Measurements from ENCODE around the gene LRBA. TPM values are rescaled to one million over a fixed set of nuclear protein-coding genes. Genes with fewer than 3 reads are reported as not detected.
"Not testable (repeated sequence)": the region's sequence is repeated elsewhere in the genome, so short reads cannot be mapped to it uniquely, and the experiment has no call there.

The LRBA gene
- total RNA-seq, 1 donor from 2014 or later = 26.4 TPM

- no peak overlapping the region for H3K4me3 Mint-ChIP-seq (ENCODE audit: unreplicated experiment)
- H3K27ac Mint-ChIP-seq (ENCODE audit: unreplicated experiment) = no peak overlapping the region
Measured at GRCh38 chr4:150510176-150510865, 504.8 kb downstream of the LRBA start.

GRCh38 chr4:150507656-150508055, 507.4 kb downstream of the LRBA start:
- not testable (repeated sequence) for H3K9me3 Mint-ChIP-seq (ENCODE audit: unreplicated experiment); H3K4me3 Mint-ChIP-seq (ENCODE audit: unreplicated experiment); DNase-seq; H3K36me3 Mint-ChIP-seq (ENCODE audit: unreplicated experiment); H3K27ac Mint-ChIP-seq (ENCODE audit: unreplicated experiment); H3K4me1 Mint-ChIP-seq (ENCODE audit: low read depth, unreplicated experiment); H3K27me3 Mint-ChIP-seq (ENCODE audit: unreplicated experiment)

More at GRCh38 chr4:150510176-150510865, 504.8 kb downstream of the LRBA start:
- Mint-ChIP-seq H3K4me1 (ENCODE audit: low read depth, unreplicated experiment) (no peaks in the 10 kb centered on the region), H3K27me3 (ENCODE audit: unreplicated experiment) (no peaks in the 10 kb centered on the region), H3K36me3 (ENCODE audit: unreplicated experiment) (no peaks in the 10 kb centered on the region), H3K9me3 (ENCODE audit: unreplicated experiment) (no peaks in the 10 kb centered on the region)
- DNase-seq = no peak
- no peak for TF ChIP-seq CTCF (IDR thresholded peaks at IDR 0.05; ENCODE audit: partially characterized antibody, unreplicated experiment)

- H3K4me3 Mint-ChIP-seq (ENCODE audit: unreplicated experiment) = no peak overlapping the region
- peaks cover 5% of the 10 kb centered on the region for H3K36me3 Mint-ChIP-seq (ENCODE audit: unreplicated experiment)
- H3K9me3 Mint-ChIP-seq (ENCODE audit: unreplicated experiment) = peaks cover 5% of the 10 kb centered on the region
- peaks cover 3% of the 10 kb centered on the region for H3K27me3 Mint-ChIP-seq (ENCODE audit: unreplicated experiment)
- DNase-seq = no peak
- no peak overlapping the region for H3K27ac Mint-ChIP-seq (ENCODE audit: unreplicated experiment)
- peaks cover 2% of the 10 kb centered on the region for H3K4me1 Mint-ChIP-seq (ENCODE audit: low read depth, unreplicated experiment)
- TF ChIP-seq CTCF (IDR thresholded peaks at IDR 0.05; ENCODE audit: partially characterized antibody, unreplicated experiment) = no peak
Measured at GRCh38 chr4:150501983-150502382, 513.1 kb downstream of the LRBA start.

- no peak for TF ChIP-seq CTCF (IDR thresholded peaks at IDR 0.05; ENCODE audit: partially characterized antibody, unreplicated experiment)
- Mint-ChIP-seq H3K4me3 (ENCODE audit: unreplicated experiment) (no peak overlapping the region), H3K9me3 (ENCODE audit: unreplicated experiment) (peaks cover 5% of the 10 kb centered on the region), H3K36me3 (ENCODE audit: unreplicated experiment) (peaks cover 5% of the 10 kb centered on the region), H3K27me3 (ENCODE audit: unreplicated experiment) (peaks cover 3% of the 10 kb centered on the region), H3K4me1 (ENCODE audit: low read depth, unreplicated experiment) (peaks cover 2% of the 10 kb centered on the region), H3K27ac (ENCODE audit: unreplicated experiment) (no peak overlapping the region)
- DNase-seq = no peak
Measured at GRCh38 chr4:150501009-150501727, 513.9 kb downstream of the LRBA start.

GRCh38 chr4:150497612-150498011, 517.5 kb downstream of the LRBA start:
- Mint-ChIP-seq H3K36me3 (ENCODE audit: unreplicated experiment) (peaks cover 5% of the 10 kb centered on the region), H3K4me3 (ENCODE audit: unreplicated experiment) (no peak overlapping the region), H3K9me3 (ENCODE audit: unreplicated experiment) (peaks cover 5% of the 10 kb centered on the region), H3K27ac (ENCODE audit: unreplicated experiment) (no peak overlapping the region), H3K27me3 (ENCODE audit: unreplicated experiment) (no peaks in the 10 kb centered on the region), H3K4me1 (ENCODE audit: low read depth, unreplicated experiment) (peaks cover 4% of the 10 kb centered on the region)
- no peak for TF ChIP-seq CTCF (IDR thresholded peaks at IDR 0.05; ENCODE audit: partially characterized antibody, unreplicated experiment)
- DNase-seq = no peak

Data from glutamatergic neuron (in vitro differentiated cells).